GM12892 (cell line): ENCODE results near the gene CTNNA3.

Source experiments
- DNase-seq: peaks from one replicate; pipeline ENCODE4 v3.0.0; 2011; ENCODE audit not compliant: insufficient read length
- FAIRE-seq: peaks from 2 replicates; lab custom pipeline; 2011; peaks lifted over from hg19 to GRCh38; lab: Jason Lieb, UNC
- POLR2A ChIP-seq: IDR thresholded peaks from 2 replicates; pipeline ENCODE4 v1.6.1; 2011; ENCODE audit warnings: low read depth, low read length, control low read depth
- POLR2AphosphoS5 ChIP-seq: IDR thresholded peaks from 2 replicates; pipeline ENCODE4 v1.6.1; 2011; ENCODE audit warnings: low read depth, low read length, control low read depth
- TAF1 ChIP-seq: IDR thresholded peaks from 2 replicates; pipeline ENCODE4 v1.6.1; 2011; ENCODE audit warnings: low read depth, mild to moderate bottlenecking, control low read depth, low read length, borderline replicate concordance

CTNNA3 gene

GRCh38 chr10:67095531-67095930, 600.5 kb downstream of the CTNNA3 start:
- TF ChIP-seq TAF1 (no peak), POLR2A (no peak), POLR2AphosphoS5 (no peak)
- FAIRE-seq (no peak), DNase-seq (no peak)

GRCh38 chr10:67088036-67088435, 608.0 kb downstream of the CTNNA3 start:
- FAIRE-seq (no peak), DNase-seq (no peak)
- TF ChIP-seq POLR2AphosphoS5 (no peak), POLR2A (no peak), TAF1 (no peak)

- TF ChIP-seq TAF1 = no peak
- DNase-seq = no peak
- FAIRE-seq = no peak
Measured at GRCh38 chr10:67087135-67087425, 608.9 kb downstream of the CTNNA3 start.

- DNase-seq (no peak), FAIRE-seq (no peak)
- no peak for TF ChIP-seq TAF1
- no peak for TF ChIP-seq POLR2A
- TF ChIP-seq POLR2AphosphoS5 = no peak
Measured at GRCh38 chr10:67086327-67087134, 609.5 kb downstream of the CTNNA3 start.

- TF ChIP-seq TAF1 (no peak), POLR2AphosphoS5 (no peak), POLR2A (no peak)
- FAIRE-seq = no peak
- DNase-seq = no peak
Measured at GRCh38 chr10:67079126-67079525, 616.9 kb downstream of the CTNNA3 start.

- TF ChIP-seq POLR2A (no peak), TAF1 (no peak), POLR2AphosphoS5 (no peak)
- FAIRE-seq (no peak), DNase-seq (no peak)
Measured at GRCh38 chr10:67077376-67077775, 618.6 kb downstream of the CTNNA3 start.

- TF ChIP-seq POLR2AphosphoS5 (no peak), POLR2A (no peak), TAF1 (no peak)
- no peak for DNase-seq
- no peak for FAIRE-seq
Measured at GRCh38 chr10:67076144-67076543, 619.9 kb downstream of the CTNNA3 start.

- DNase-seq (no peak), FAIRE-seq (no peak)
- TF ChIP-seq POLR2AphosphoS5 (no peak), TAF1 (no peak), POLR2A (no peak)
Measured at GRCh38 chr10:67075491-67075971, 620.5 kb downstream of the CTNNA3 start.

GRCh38 chr10:67072654-67073053, 623.3 kb downstream of the CTNNA3 start:
- FAIRE-seq (no peak), DNase-seq (no peak)
- no peak for TF ChIP-seq POLR2A
- TF ChIP-seq TAF1 = no peak
- TF ChIP-seq POLR2AphosphoS5 = no peak

- no peak for TF ChIP-seq POLR2AphosphoS5
- no peak for TF ChIP-seq TAF1
- TF ChIP-seq POLR2A = no peak
- no peak for FAIRE-seq
Measured at GRCh38 chr10:67050415-67050814, 645.6 kb downstream of the CTNNA3 start.

GRCh38 chr10:67049988-67050387, 646.0 kb downstream of the CTNNA3 start:
- TF ChIP-seq TAF1 = no peak
- no peak for TF ChIP-seq POLR2A
- FAIRE-seq (no peak), DNase-seq (no peak)

More at GRCh38 chr10:67050415-67050814, 645.6 kb downstream of the CTNNA3 start:
- no peak for DNase-seq

- TF ChIP-seq TAF1 = no peak
- TF ChIP-seq POLR2AphosphoS5 = no peak
- no peak for TF ChIP-seq POLR2A
- no peak for FAIRE-seq
Measured at GRCh38 chr10:67046507-67046906, 649.5 kb downstream of the CTNNA3 start.

More at GRCh38 chr10:67046507-67046906, 649.5 kb downstream of the CTNNA3 start:
- DNase-seq = no peak
